HepG2 (cell line): ENCODE data around the gene MRPS17. TPM values are rescaled to one million over a fixed set of nuclear protein-coding genes. Genes with fewer than 3 reads are reported as not detected.

Experiments
- CBX1 ChIP-seq: IDR thresholded peaks from one replicate; pipeline ENCODE4 v1.6.1; 2016; ENCODE audit warnings: antibody characterized with exemption, low read depth
- HMGXB3 ChIP-seq: sonication (generic); formaldehyde crosslinking; IDR thresholded peaks from 2 replicates; pipeline ENCODE4 v1.4.0; 2020; ENCODE audit warnings: missing genetic modification reagents, borderline replicate concordance
- MLXIP ChIP-seq: sonication (generic); formaldehyde crosslinking; IDR thresholded peaks from 2 replicates; pipeline ENCODE4 v1.9.0; 2021; ENCODE audit warnings: missing genetic modification reagents, borderline replicate concordance
- MYNN ChIP-seq: sonication (generic); formaldehyde crosslinking; IDR thresholded peaks from 2 replicates; pipeline ENCODE4 v1.4.0; 2020; ENCODE audit warnings: mild to moderate bottlenecking, low read depth, missing genetic modification reagents
- PCBP2 ChIP-seq: fragments of 200-400 bp; formaldehyde crosslinking; optimal IDR thresholded peaks from 2 replicates; pipeline ENCODE3; 2018; ENCODE audit warnings: low read length, low read depth; ENCODE audit not compliant: poor library complexity, severe bottlenecking
- PRDM10 ChIP-seq: sonication (generic); formaldehyde crosslinking; IDR thresholded peaks from 2 replicates; pipeline ENCODE4 v1.4.0; 2020; ENCODE audit warnings: low read depth, missing genetic modification reagents
- ZBTB39 ChIP-seq: sonication (generic); formaldehyde crosslinking; IDR thresholded peaks from 2 replicates; pipeline ENCODE4 v1.5.0; 2020; ENCODE audit warnings: missing genetic modification reagents
- ZFP82 ChIP-seq: sonication (generic); formaldehyde crosslinking; IDR thresholded peaks from 2 replicates; pipeline ENCODE4 v1.5.1; 2020; ENCODE audit warnings: mild to moderate bottlenecking, missing genetic modification reagents, borderline replicate concordance
- ZNF143 ChIP-seq: sonication (generic); formaldehyde crosslinking; IDR thresholded peaks from 2 replicates; pipeline ENCODE4 v1.4.0; 2020; ENCODE audit warnings: missing genetic modification reagents
- ZNF362 ChIP-seq: sonication (generic); formaldehyde crosslinking; IDR thresholded peaks from 2 replicates; pipeline ENCODE4 v1.4.0; 2020; ENCODE audit warnings: missing genetic modification reagents, mild to moderate bottlenecking, borderline replicate concordance
- ZNF598 ChIP-seq: sonication (generic); formaldehyde crosslinking; IDR thresholded peaks from 2 replicates; pipeline ENCODE4 v1.5.1; 2020; ENCODE audit warnings: mild to moderate bottlenecking, missing genetic modification reagents, borderline replicate concordance
- ZNF670 ChIP-seq: sonication (generic); formaldehyde crosslinking; IDR thresholded peaks from 2 replicates; pipeline ENCODE4 v1.8.0; 2022; ENCODE audit warnings: mild to moderate bottlenecking, missing genetic modification reagents, borderline replicate concordance
- polyA plus RNA-seq, 8 experiments: library from polyadenylated mRNA; depleted of rRNA in 3 of 8; stranded (reverse) in 7 of 8; unstranded in 1 of 8; fragments of >200 nt; fragmentation: Illumina TruSeq in 4 of 8; extraction: Trizol in 4 of 8; gene quantifications; 2 replicates each; pipeline versions ENCODE4 v1.2.1 to v1.2.3, GENCODE V29; 2011 to 2016; ENCODE audit warnings: low read depth in 4 of 8, missing spikeins in 1 of 8, mixed read lengths in 1 of 8; ENCODE audit not compliant: insufficient read depth in 1 of 8
- total RNA-seq, 5 experiments: library from RNA; depleted of rRNA; stranded (reverse); fragments of >200 nt; fragmentation: Illumina TruSeq; extraction: Trizol; gene quantifications; 2 replicates each; pipeline ENCODE4 v1.2.3, GENCODE V29; 2016; ENCODE audit warnings: low read depth in 1 of 5

Gene MRPS17
- total and polyA plus RNA-seq, 2 of the 13 experiments (the other 11 are each of a cell fraction or from before 2014, with no cell fraction given) = 14.9 to 31.3 TPM

GRCh38 chr7:55951637-55952351, at the start of gene MRPS17 (continued):
- TF ChIP-seq ZNF143 = peak; percentile 67; the same call in 1 of the 2 replicates
- TF ChIP-seq ZNF598 (CRISPR knock-in tag) = no peak
- no peak for TF ChIP-seq MLXIP (CRISPR knock-in tag)
- TF ChIP-seq PRDM10 (CRISPR knock-in tag) = peak; percentile 82
- TF ChIP-seq ZFP82 (CRISPR knock-in tag) = no peak
- 0 out of 2 replicates have a peak, but pooled peaks have one; percentile 37 for TF ChIP-seq ZBTB39 (CRISPR knock-in tag)
- TF ChIP-seq HMGXB3 (CRISPR knock-in tag) = peak; percentile 50; the same call in 1 of the 2 replicates
- peak; percentile 38; the same call in 1 of the 2 replicates for TF ChIP-seq ZNF362 (CRISPR knock-in tag)
- peak; percentile 62 for TF ChIP-seq CBX1
- TF ChIP-seq ZNF670 (CRISPR knock-in tag) = 0 out of 2 replicates have a peak, but pooled peaks have one; percentile 53
- TF ChIP-seq PCBP2 = no peak
- 0 out of 2 replicates have a peak, but pooled peaks have one; percentile 36 for TF ChIP-seq MYNN (CRISPR knock-in tag)
